Heart right ventricle (tissue), 16 donors: ENCODE data around the gene CCDC127. TPM values are rescaled to one million over a fixed set of nuclear protein-coding genes. Genes with fewer than 3 reads are reported as not detected.

Experiments
- ATAC-seq, 8 donors: fragments of 200-7000 bp; cut with Tn5 transposase; one replicate each; pipeline ENCODE4 v1.9.1; 2020; ENCODE audit warnings: mild to moderate bottlenecking in 8 of 8, moderate library complexity in 8 of 8, moderate number of reproducible peaks in 1 of 8
- DNase-seq, 2 donors: peaks; one replicate each; pipeline ENCODE4 v3.0.0-alpha.2; 2020
- H3K27ac ChIP-seq, 10 donors: fragments of 200-600 bp; sonication (generic) in 2 of 10; one replicate each; pipeline versions ENCODE4 v1.5.0 to v1.8.0; 2020 to 2022; ENCODE audit warnings: mild to moderate bottlenecking in 3 of 10
- H3K27me3 ChIP-seq, 7 donors: fragments of 200-600 bp; one replicate each; pipeline ENCODE4 v1.8.0; 2021 to 2022; ENCODE audit warnings: mild to moderate bottlenecking in 2 of 7
- H3K36me3 ChIP-seq, 9 donors: fragments of 200-600 bp; sonication (generic) in 1 of 9; one replicate each; pipeline versions ENCODE4 v1.5.0 to v1.8.0; 2020 to 2022; ENCODE audit warnings: mild to moderate bottlenecking in 2 of 9
- H3K4me1 ChIP-seq, 9 donors: fragments of 200-600 bp; sonication (generic) in 1 of 9; one replicate each; pipeline versions ENCODE4 v1.5.0 to v1.8.0; 2020 to 2022; ENCODE audit warnings: mild to moderate bottlenecking in 4 of 9
- H3K4me3 ChIP-seq, 10 donors: fragments of 200-600 bp; sonication (generic) in 2 of 10; one replicate each; pipeline versions ENCODE4 v1.5.0 to v1.8.0; 2020 to 2022; ENCODE audit warnings: mild to moderate bottlenecking in 7 of 10, moderate library complexity in 2 of 10
- H3K9me3 ChIP-seq, 11 donors: fragments of 200-600 bp in 10 of 11; sonication (generic) in 2 of 11; one replicate each; pipeline versions ENCODE4 v1.5.0 to v1.8.0; 2013 to 2022; ENCODE audit warnings: mild to moderate bottlenecking in 2 of 11, control low read depth in 1 of 11, moderate library complexity in 1 of 11
- WGBS, 2 donors: extraction: QIAGEN DNeasy Blood & Tissue Kit; methylation state at CpG; one replicate each; pipeline ENCODE4 v1.1.7; 2013; ENCODE audit warnings: inconsistent platforms in 1 of 2; 5-methylcytosine and 5-hydroxymethylcytosine counted together
- intact Hi-C, 10 donors: fragments of 100-400 bp; cut with DNase I; formaldehyde crosslinking; loops; one replicate each; pipeline versions ENCODE4 v1.11.1 to v1.14.2; 2022
- polyA plus RNA-seq, 2 donors: library from polyadenylated mRNA; stranded (reverse); fragments of 200-250 nt; gene quantifications; one replicate each; pipeline ENCODE4 v1.2.3, GENCODE V29; 2013
- total RNA-seq, 10 donors: library from RNA; stranded (reverse); fragmentation: NEBNext Ultra II Directional in 3 of 10; extraction: Animal tissue kit (Norgen Biotek cat#: 25700) in 3 of 10; gene quantifications; one replicate each; pipeline versions ENCODE4 v1.2.1 to v1.2.4, GENCODE V29; 2021 to 2023
- TF ChIP-seq, protein P1 (sequence below), 9 donors: fragments of 200-600 bp; sonication (generic) in 2 of 9; IDR thresholded peaks; one replicate each; pipeline versions ENCODE4 v1.5.0 to v1.8.0; 2021 to 2022; ENCODE audit warnings: antibody characterized with exemption in 9 of 9, mild to moderate bottlenecking in 5 of 9, moderate library complexity in 1 of 9
- donor health status: Arrhythmogenic right ventricular cardiomyopathy.
- donor health status: ischemic (EF 13 %, LVEDD 7.1; RV severe dilation, severe dysfunction).
- donor health status: healthy with polysubstance abuse.
- donor health status: DM: no; HTN: yes; CAD: no.
- donor health status: DM: no; HTN: no; CAD: no.
- donor health status: ischemic (EF 25% LVEDD 6.9; RV normal size, moderate dysfunction).
- donor health status: ischemic (EF 25% LVEDD 5.7; RV mildly dilated, moderate dysfunction).
- donor health status: healthy.
- donor health status: DM: yes; HTN: yes; CAD: no.
- donor health status: Ischemic cardiomyopathy.
- donor health status: ischemic (EF 35%, LVEDD 5.7; RV mildly dilated, moderate dysfunction).
- donor health status: nonischemic (EF 11% LVEDD 7.7; RV severe dilation, severe dysfunction).
- donor health status: DM: yes; HTN: yes; CAD: no.
- donor health status: PGD.
- donor health status: ischemic (EF 29% LVEDD 5.4; RV normal size, mild dysfunction).
- donor health status: nonischemic (EF 23%, LVEDD 6.1; RV moderate dilation, normal function).

CCDC127 gene
- total and polyA plus RNA-seq, 12 donors: 3.8 to 10.4 (median 7.5) TPM

- Histone ChIP-seq H3K36me3 (no peaks in the 10 kb centered on the region), H3K27ac (no peak overlapping the region), H3K4me3 (no peak overlapping the region), H3K27me3 (peaks cover 0 to 11% (median 0%) of the 10 kb centered on the region in 7 donors), H3K9me3 (peaks cover 0 to 27% (median 19%) of the 10 kb centered on the region in 11 donors), H3K4me1 (no peaks in the 10 kb centered on the region)
- TF ChIP-seq, protein P1, sequence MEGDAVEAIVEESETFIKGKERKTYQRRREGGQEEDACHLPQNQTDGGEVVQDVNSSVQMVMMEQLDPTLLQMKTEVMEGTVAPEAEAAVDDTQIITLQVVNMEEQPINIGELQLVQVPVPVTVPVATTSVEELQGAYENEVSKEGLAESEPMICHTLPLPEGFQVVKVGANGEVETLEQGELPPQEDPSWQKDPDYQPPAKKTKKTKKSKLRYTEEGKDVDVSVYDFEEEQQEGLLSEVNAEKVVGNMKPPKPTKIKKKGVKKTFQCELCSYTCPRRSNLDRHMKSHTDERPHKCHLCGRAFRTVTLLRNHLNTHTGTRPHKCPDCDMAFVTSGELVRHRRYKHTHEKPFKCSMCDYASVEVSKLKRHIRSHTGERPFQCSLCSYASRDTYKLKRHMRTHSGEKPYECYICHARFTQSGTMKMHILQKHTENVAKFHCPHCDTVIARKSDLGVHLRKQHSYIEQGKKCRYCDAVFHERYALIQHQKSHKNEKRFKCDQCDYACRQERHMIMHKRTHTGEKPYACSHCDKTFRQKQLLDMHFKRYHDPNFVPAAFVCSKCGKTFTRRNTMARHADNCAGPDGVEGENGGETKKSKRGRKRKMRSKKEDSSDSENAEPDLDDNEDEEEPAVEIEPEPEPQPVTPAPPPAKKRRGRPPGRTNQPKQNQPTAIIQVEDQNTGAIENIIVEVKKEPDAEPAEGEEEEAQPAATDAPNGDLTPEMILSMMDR (IDR thresholded peaks at IDR 0.05): no peak
- intact Hi-C loops: no loop called here
- 84 to 87% methylated on average over 4 of the region's 4 CpGs for WGBS, 2 donors
- no peak for DNase-seq
- ATAC-seq: no peak
Observed at GRCh38 chr5:150746-151145, 67.2 kb downstream of the CCDC127 start.

GRCh38 chr5:149745-150485, 68.0 kb downstream of the CCDC127 start:
- Histone ChIP-seq H3K4me1 (no peaks in the 10 kb centered on the region), H3K27me3 (peaks cover 0 to 3% (median 0%) of the 10 kb centered on the region in 7 donors), H3K9me3 (peaks cover 0 to 27% (median 19%) of the 10 kb centered on the region in 11 donors), H3K27ac (no peak overlapping the region), H3K36me3 (no peaks in the 10 kb centered on the region), H3K4me3 (no peak overlapping the region)
- TF ChIP-seq, protein P1 (IDR thresholded peaks at IDR 0.05): no peak
- DNase-seq (no peak), ATAC-seq (no peak)
- 85 to 88% methylated on average over 6 of the region's 6 CpGs for WGBS, 2 donors
- intact Hi-C loops: no loop called here

DNA sequence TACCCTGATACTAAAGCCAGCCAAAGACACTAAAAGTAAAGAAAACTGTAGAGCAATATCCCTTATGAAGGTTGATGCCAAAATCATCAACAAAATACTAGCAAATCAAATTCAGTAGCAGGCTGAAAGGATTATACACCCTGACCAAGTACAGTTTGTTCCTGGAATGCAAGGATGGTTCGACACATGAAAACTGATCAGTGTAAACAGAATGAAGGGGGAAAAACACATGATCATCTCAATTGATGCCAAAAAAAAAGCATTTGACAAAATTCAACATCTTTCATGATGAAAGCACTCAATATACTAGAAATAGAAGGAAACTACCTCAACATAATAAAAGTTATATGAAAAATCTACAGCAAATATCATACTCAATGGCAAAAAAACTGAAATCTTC, 70.2 kb downstream of the CCDC127 start:
- H3K27ac ChIP-seq: no peak overlapping the region
- ATAC-seq (no peak), DNase-seq (no peak)
- no peak overlapping the region for H3K4me3 ChIP-seq
- 96 to 100% methylated on average over 1 of the region's 1 CpG for WGBS, 2 donors
- peaks cover 0 to 5% (median 0%) of the 10 kb centered on the region in 7 donors for H3K27me3 ChIP-seq
- peaks cover 0 to 27% (median 19%) of the 10 kb centered on the region in 11 donors for H3K9me3 ChIP-seq
- TF ChIP-seq, protein P1 (IDR thresholded peaks at IDR 0.05): no peak
- no peaks in the 10 kb centered on the region for H3K4me1 ChIP-seq
- intact Hi-C loops: no loop called here
- H3K36me3 ChIP-seq: no peaks in the 10 kb centered on the region

Other genes with a start within 250 kb of the CCDC127 start
- gene PLEKHG4B, start 126.0 kb downstream of the CCDC127 start, total RNA-seq: under 1 TPM in 3 of 10 donors, not detected in 7; 0.02 to 0.14 (median 0.07) TPM
- under 1 TPM in 1 of 2 donors, not detected in 1; under 0.01 TPM for gene PLEKHG4B, start 126.0 kb downstream of the CCDC127 start, polyA plus RNA-seq
- gene LRRC14B, start 26.7 kb downstream of the CCDC127 start, total RNA-seq: 10 to 100 TPM; 27.4 to 96.6 (median 58.3) TPM
- 10 to 100 TPM in 1 of 2 donors, 1 to 10 TPM in 1; 2.6 to 16.0 TPM for gene LRRC14B, start 26.7 kb downstream of the CCDC127 start, polyA plus RNA-seq
- gene SDHA, start 167 bp upstream of the CCDC127 start, total RNA-seq: 100 to 1,000 TPM; 557 to 897 (median 823) TPM
- 100 to 1,000 TPM; 317 to 636 TPM for gene SDHA, start 167 bp upstream of the CCDC127 start, polyA plus RNA-seq
- 10 to 100 TPM; 27.6 to 42.9 (median 35.6) TPM for gene PDCD6, start 53.5 kb upstream of the CCDC127 start, total RNA-seq
- 10 to 100 TPM; 51.2 to 85.9 TPM for gene PDCD6, start 53.5 kb upstream of the CCDC127 start, polyA plus RNA-seq
- gene AHRR, start 103.6 kb upstream of the CCDC127 start, total RNA-seq: 1 to 10 TPM in 1 of 10 donors, under 1 TPM in 7, not detected in 2; 0.07 to 1.2 (median 0.46) TPM
- gene AHRR, start 103.6 kb upstream of the CCDC127 start, polyA plus RNA-seq: under 1 TPM; 0.07 to 0.15 TPM
- 10 to 100 TPM; 35.9 to 44.7 (median 41.0) TPM for gene EXOC3, start 225.0 kb upstream of the CCDC127 start, total RNA-seq
- 10 to 100 TPM; 29.0 to 29.1 TPM for gene EXOC3, start 225.0 kb upstream of the CCDC127 start, polyA plus RNA-seq